HEK293 (cell line): ENCODE results near the gene UBAP2.

Experiments
- CTCF ChIA-PET: fragments of 350-600 bp; formaldehyde crosslinking; extraction: SDS; loops from one replicate; lab custom pipeline; 2021; ENCODE audit warnings: antibody characterized with exemption; lab: Yijun Ruan, JAX
- POLR2A ChIA-PET: fragments of 300-600 bp; formaldehyde crosslinking; extraction: SDS; loops from one replicate; lab custom pipeline; 2020; ENCODE audit warnings: antibody characterized with exemption, inconsistent platforms; lab: Yijun Ruan, JAX
- H3K27ac ChIP-seq: fragments of 200-500 bp; sonication (Bioruptor generic); 2 replicates; pipeline ENCODE4 v1.5.1; 2014; ENCODE audit warnings: low read depth, low read length, control low read depth, inconsistent platforms; ENCODE audit errors: extremely low read depth
- H3K36me3 ChIP-seq, 2 experiments: fragments of 200-500 bp in 1 of 2; sonication (Bioruptor generic) in 1 of 2; 1 replicate in 1 of 2; 2 replicates in 1 of 2; pipeline ENCODE4 v1.5.1; 2014 to 2017; ENCODE audit warnings: inconsistent platforms in 2 of 2, low read length in 2 of 2; ENCODE audit not compliant: control insufficient read depth in 2 of 2, insufficient read depth in 1 of 2
- H3K4me1 ChIP-seq: fragments of 200-500 bp; sonication (Bioruptor generic); 2 replicates; pipeline ENCODE4 v1.5.1; 2014; ENCODE audit warnings: mild to moderate bottlenecking, low read length, inconsistent platforms; ENCODE audit not compliant: control insufficient read depth, insufficient read depth
- H3K4me3 ChIP-seq: 2 replicates; pipeline ENCODE4 v1.5.1; 2011; ENCODE audit warnings: low read depth, mild to moderate bottlenecking, control low read depth, low read length, moderate library complexity
- H3K9me3 ChIP-seq: fragments of 200-500 bp; sonication (Bioruptor generic); 2 replicates; pipeline ENCODE4 v1.5.1; 2014; ENCODE audit warnings: low read depth, low read length, inconsistent platforms; ENCODE audit not compliant: control insufficient read depth, insufficient read depth
- BCL11A ChIP-seq: fragments of 450-650 bp; formaldehyde crosslinking; IDR thresholded peaks from 2 replicates; pipeline ENCODE4 v1.5.1; 2016; ENCODE audit warnings: low read depth, missing biosample characterization, missing genetic modification characterization
- BCL6B ChIP-seq: fragments of 450-650 bp; formaldehyde crosslinking; IDR thresholded peaks from 2 replicates; pipeline ENCODE4 v1.5.1; 2017; ENCODE audit warnings: missing biosample characterization, missing genetic modification characterization
- CTCF ChIP-seq: fragments of 450-650 bp; formaldehyde crosslinking; IDR thresholded peaks from 2 replicates; pipeline ENCODE4 v1.5.1; 2016; ENCODE audit warnings: missing biosample characterization, missing genetic modification characterization
- GLI2 ChIP-seq: fragments of 450-650 bp; formaldehyde crosslinking; IDR thresholded peaks from 2 replicates; pipeline ENCODE4; 2017; ENCODE audit warnings: missing biosample characterization, missing genetic modification characterization, low read depth, borderline replicate concordance
- KLF1 ChIP-seq: fragments of 450-650 bp; formaldehyde crosslinking; IDR thresholded peaks from 2 replicates; pipeline ENCODE4 v1.5.1; 2016; ENCODE audit warnings: missing biosample characterization, missing genetic modification characterization
- PBX3 ChIP-seq: sonication (generic); formaldehyde crosslinking; IDR thresholded peaks from 2 replicates; pipeline ENCODE4 v1.8.1; 2022; ENCODE audit warnings: mild to moderate bottlenecking, moderate library complexity, missing genetic modification reagents
- ZBTB11 ChIP-seq: fragments of 450-650 bp; formaldehyde crosslinking; conservative IDR thresholded peaks from 2 replicates; pipeline ENCODE4 v1.5.1; 2016; ENCODE audit warnings: low read depth, missing biosample characterization, missing genetic modification characterization
- ZBTB48 ChIP-seq: fragments of 450-650 bp; formaldehyde crosslinking; IDR thresholded peaks from 2 replicates; pipeline ENCODE4 v1.5.1; 2016; ENCODE audit warnings: missing biosample characterization, missing genetic modification characterization
- ZBTB8A ChIP-seq: fragments of 450-650 bp; formaldehyde crosslinking; IDR thresholded peaks from 2 replicates; pipeline ENCODE4 v1.5.1; 2016; ENCODE audit warnings: missing biosample characterization, missing genetic modification characterization
- ZFHX2 ChIP-seq: fragments of 450-650 bp; formaldehyde crosslinking; conservative IDR thresholded peaks from 2 replicates; pipeline ENCODE4 v1.5.1; 2016; ENCODE audit warnings: missing biosample characterization, missing genetic modification characterization
- ZNF114 ChIP-seq: fragments of 450-650 bp; formaldehyde crosslinking; IDR thresholded peaks from 2 replicates; pipeline ENCODE4 v1.5.0; 2017; ENCODE audit warnings: missing biosample characterization, missing genetic modification characterization
- ZNF121 ChIP-seq: fragments of 450-650 bp; formaldehyde crosslinking; IDR thresholded peaks from 2 replicates; pipeline ENCODE4 v1.5.1; 2016; ENCODE audit warnings: missing biosample characterization, missing genetic modification characterization
- ZNF169 ChIP-seq: fragments of 450-650 bp; formaldehyde crosslinking; IDR thresholded peaks from 2 replicates; pipeline ENCODE4 v1.5.1; 2016; ENCODE audit warnings: missing biosample characterization, missing genetic modification characterization
- ZNF394 ChIP-seq: fragments of 450-650 bp; formaldehyde crosslinking; IDR thresholded peaks from 2 replicates; pipeline ENCODE4 v1.5.1; 2016; ENCODE audit warnings: missing biosample characterization, missing genetic modification characterization, mild to moderate bottlenecking, moderate library complexity, borderline replicate concordance
- ZNF488 ChIP-seq: fragments of 450-650 bp; formaldehyde crosslinking; IDR thresholded peaks from 2 replicates; pipeline ENCODE4 v1.5.1; 2016; ENCODE audit warnings: missing biosample characterization, missing genetic modification characterization
- ZNF560 ChIP-seq: fragments of 450-650 bp; formaldehyde crosslinking; IDR thresholded peaks from 2 replicates; pipeline ENCODE4 v1.5.1; 2017; ENCODE audit warnings: missing biosample characterization, missing genetic modification characterization, borderline replicate concordance
- ZNF571 ChIP-seq: fragments of 450-650 bp; formaldehyde crosslinking; IDR thresholded peaks from 2 replicates; pipeline ENCODE4 v1.5.0; 2017; ENCODE audit warnings: missing biosample characterization, missing genetic modification characterization
- ZNF660 ChIP-seq: fragments of 450-650 bp; IDR thresholded peaks from 2 replicates; pipeline ENCODE4 v1.5.1; 2018; ENCODE audit warnings: missing biosample characterization, mild to moderate bottlenecking, missing genetic modification characterization
- ZNF664 ChIP-seq: fragments of 450-650 bp; formaldehyde crosslinking; IDR thresholded peaks from 2 replicates; pipeline ENCODE4 v1.5.1; 2016; ENCODE audit warnings: missing biosample characterization, missing genetic modification characterization
- ZNF747 ChIP-seq: fragments of 450-650 bp; formaldehyde crosslinking; IDR thresholded peaks from 2 replicates; pipeline ENCODE4 v1.5.1; 2016; ENCODE audit warnings: missing biosample characterization, missing genetic modification characterization
- ZNF785 ChIP-seq: fragments of 450-650 bp; formaldehyde crosslinking; IDR thresholded peaks from 2 replicates; pipeline ENCODE4 v1.5.1; 2016; ENCODE audit warnings: missing biosample characterization, missing genetic modification characterization

Gene UBAP2

GRCh38 chr9:34059954-34060353 is 11.3 kb upstream of the UBAP2 start:
- Histone ChIP-seq H3K9me3 (no peaks in the 10 kb centered on the region), H3K4me1 (no peaks in the 10 kb centered on the region), H3K4me3 (no peak overlapping the region), H3K36me3 (no peaks in the 10 kb centered on the region), H3K27ac (no peak overlapping the region)
- TF ChIP-seq ZNF560 (no peak), ZNF121 (tag by site-specific recombination) (peak; percentile 45; the same call in 1 of the 2 replicates)
- POLR2A ChIA-PET: no interaction called here
- CTCF ChIA-PET: interaction anchor here (0.6 to 0.7 kb wide), 2 partner anchors 14 to 246 kb away, joined by 3 to 4 read pairs; no protein-coding TSS in a partner anchor

GRCh38 chr9:34059281-34059680 is 10.6 kb upstream of the UBAP2 start:
- Histone ChIP-seq H3K9me3 (no peaks in the 10 kb centered on the region), H3K36me3 (no peaks in the 10 kb centered on the region), H3K27ac (no peak overlapping the region), H3K4me3 (no peak overlapping the region)
- CTCF ChIA-PET: interaction anchor here (0.7 to 1.3 kb wide), 2 partner anchors 14 to 15 kb away, joined by 3 to 4 read pairs; no protein-coding TSS in a partner anchor
- POLR2A ChIA-PET: no interaction called here
- TF ChIP-seq ZNF560: no peak
- TF ChIP-seq ZNF785 (tag by site-specific recombination): no peak
- no peak for TF ChIP-seq CTCF (tag by site-specific recombination)
- TF ChIP-seq BCL6B (tag by site-specific recombination): no peak
- TF ChIP-seq ZNF169: no peak
- TF ChIP-seq ZNF114 (tag by site-specific recombination): no peak
- TF ChIP-seq, all 188 proteins: peak for 0
- H3K4me1 ChIP-seq: no peaks in the 10 kb centered on the region

- Histone ChIP-seq H3K4me1 (0 out of 2 replicates have a peak, but pooled peaks cover 2% of the 10 kb centered on the region), H3K36me3 (no peaks in the 10 kb centered on the region), H3K27ac (peak overlapping the region; percentile 88), H3K4me3 (peak overlapping the region; percentile 87), H3K9me3 (no peaks in the 10 kb centered on the region)
- ChIA-PET POLR2A (interaction anchor here (1.0 to 2.1 kb wide), 11 partner anchors 9 to 325 kb away, joined by 3 to 27 read pairs (median 4); partner anchors contain the start of gene UBAP1), CTCF (interaction anchor here (0.7 to 3.4 kb wide), 5 partner anchors 9 to 498 kb away, joined by 3 to 20 read pairs (median 3); no protein-coding TSS in a partner anchor)
- TF ChIP-seq ZNF660 (tag by site-specific recombination): 0 out of 2 replicates have a peak, but pooled peaks have one; percentile 70
- no peak for TF ChIP-seq KLF1 (tag by site-specific recombination)
- TF ChIP-seq ZBTB11 (tag by site-specific recombination): 0 out of 2 replicates have a peak, but pooled peaks have one; percentile 9
- 0 out of 2 replicates have a peak, but pooled peaks have one; percentile 8 for TF ChIP-seq ZBTB8A (tag by site-specific recombination)
- no peak for TF ChIP-seq GLI2
- no peak for TF ChIP-seq ZNF571
- no peak for TF ChIP-seq ZFHX2 (tag by site-specific recombination)
- no peak for TF ChIP-seq ZNF488 (tag by site-specific recombination)
- TF ChIP-seq BCL11A (tag by site-specific recombination): 0 out of 2 replicates have a peak, but pooled peaks have one; percentile 19
- TF ChIP-seq ZNF394 (tag by site-specific recombination): peak; percentile 58; the same call in 1 of the 2 replicates
- TF ChIP-seq PBX3: no peak
- no peak for TF ChIP-seq ZBTB48 (tag by site-specific recombination)
- peak; percentile 69; the same call in 1 of the 2 replicates for TF ChIP-seq ZNF664 (tag by site-specific recombination)
- no peak for TF ChIP-seq ZNF747 (tag by site-specific recombination)
These were observed 1.1 kb upstream of the UBAP2 start for GRCh38 chr9:34049630-34050384.
